HT-29 (cell line): ENCODE results near the gene PRTFDC1. TPM values are rescaled to one million over a fixed set of nuclear protein-coding genes. Genes with fewer than 3 reads are reported as not detected.

Source experiments
- DNase-seq: peaks from one replicate; pipeline ENCODE4 v3.0.0-alpha.2; 2015; ENCODE audit warnings: low spot score
- small RNA-seq: library from RNA; depleted of rRNA; stranded (forward); fragments of <200 nt; gene quantifications from one replicate; pipeline ENCODE3, GENCODE V24; 2014
- total RNA-seq: library from RNA; depleted of rRNA; stranded (reverse); fragments of >200 nt; shearing (Covaris generic); gene quantifications from 2 replicates; pipeline ENCODE4 v1.2.3, GENCODE V29; 2014; rRNA removed

The PRTFDC1 gene
- total RNA-seq, 1 experiment from 2014 or later, result 11.4 TPM

- no peak for DNase-seq
Measured at GRCh38 chr10:24804392-24804791, 148.0 kb downstream of the PRTFDC1 start.

GRCh38 chr10:24802378-24802777, 150.0 kb downstream of the PRTFDC1 start:
- no peak for DNase-seq

GRCh38 chr10:24800861-24801260, 151.5 kb downstream of the PRTFDC1 start:
- DNase-seq, result no peak

Small RNAs within 50 kb of the gene (small RNA-seq; reads per million reads assigned to genes)
- gene AL512598.1, result not detected
- gene RN7SKP241, result not detected

Other genes with a start within 250 kb of the PRTFDC1 start
- 31.7 and 33.7 TPM in 2 replicates for gene ARHGAP21, start 228.7 kb downstream of the PRTFDC1 start, total RNA-seq
- gene ENKUR, start 63.6 kb upstream of the PRTFDC1 start, total RNA-seq, result 0.21 TPM in 1 of 2 replicates, not detected in the other
- 1.5 and 2.0 TPM in 2 replicates for gene THNSL1, start 64.0 kb upstream of the PRTFDC1 start, total RNA-seq
- gene GPR158, start 222.4 kb upstream of the PRTFDC1 start, total RNA-seq, result 0.83 and 3.1 TPM in 2 replicates